A549 (cell line): ENCODE data around the gene GPR15LG. TPM values are rescaled to one million over a fixed set of nuclear protein-coding genes. Genes with fewer than 3 reads are reported as not detected.

Source experiments
- ATAC-seq, 2 experiments: fragments of 200-7000 bp in 1 of 2; fragments of >200 bp in 1 of 2; cut with Nextera tagmentation in 1 of 2; cut with Tn5 transposase in 1 of 2; 3 replicates each; pipeline versions ENCODE4 v1.8.0 to v1.9.1; 2018 to 2020; ENCODE audit warnings: mild to moderate bottlenecking in 1 of 2, moderate library complexity in 1 of 2
- CTCF ChIA-PET: fragments of 300-600 bp; sonication (Branson Sonifier 250); formaldehyde crosslinking; extraction: SDS; loops from one replicate; lab custom pipeline; 2021; ENCODE audit warnings: antibody characterized with exemption, inconsistent platforms; lab: Yijun Ruan, JAX
- POLR2A ChIA-PET: fragments of 350-600 bp; formaldehyde crosslinking; extraction: SDS; loops from one replicate; lab custom pipeline; 2021; ENCODE audit warnings: antibody characterized with exemption, inconsistent platforms; lab: Yijun Ruan, JAX
- DNase-seq, 2 experiments: peaks; one replicate each; pipeline versions ENCODE4 v3.0.0 to v3.0.0-alpha.2; 2011 to 2016; ENCODE audit warnings: low read depth in 1 of 2, low spot score in 1 of 2
- FAIRE-seq: peaks from 2 replicates; lab custom pipeline; 2011; peaks lifted over from hg19 to GRCh38; lab: Jason Lieb, UNC
- H3K27ac ChIP-seq, 2 experiments: fragments of >200 bp; sonication (Bioruptor Twin); formaldehyde crosslinking; 3 replicates each; pipeline ENCODE4 v1.5.1; 2016 to 2017
- H3K4me1 ChIP-seq: fragments of >200 bp; sonication (Bioruptor Twin); formaldehyde crosslinking; 3 replicates; pipeline ENCODE4 v1.6.1; 2016
- H3K4me2 ChIP-seq: fragments of >200 bp; sonication (Bioruptor Twin); formaldehyde crosslinking; 3 replicates; pipeline ENCODE4 v1.6.1; 2016
- H3K4me3 ChIP-seq: fragments of >200 bp; sonication (Bioruptor Twin); formaldehyde crosslinking; 3 replicates; pipeline ENCODE4 v1.5.1; 2016
- H3K9me3 ChIP-seq: fragments of >200 bp; sonication (Bioruptor Twin); formaldehyde crosslinking; 3 replicates; pipeline ENCODE4 v1.6.1; 2016
- BCL3 ChIP-seq: fragments of >200 bp; sonication (Bioruptor Twin); formaldehyde crosslinking; IDR thresholded peaks from 3 replicates; pipeline ENCODE4 v1.6.1; 2016
- CHD2 ChIP-seq: fragments of 150-350 bp; IDR thresholded peaks from 2 replicates; pipeline ENCODE4 v1.6.1; 2014; ENCODE audit warnings: low read length; ENCODE audit not compliant: partially characterized antibody
- FOXS1 ChIP-seq: fragments of 250-450 bp; sonication (Bioruptor Pico); IDR thresholded peaks from 2 replicates; pipeline ENCODE4 v1.5.0; 2020; ENCODE audit warnings: mild to moderate bottlenecking, moderate library complexity
- HEYL ChIP-seq: fragments of 250-450 bp; sonication (Bioruptor Pico); IDR thresholded peaks from 2 replicates; pipeline ENCODE4 v1.8.0; 2021; ENCODE audit warnings: mild to moderate bottlenecking, moderate library complexity
- HOXA7 ChIP-seq: fragments of 250-450 bp; sonication (Bioruptor Pico); IDR thresholded peaks from 2 replicates; pipeline ENCODE4 v1.5.0; 2020; ENCODE audit warnings: mild to moderate bottlenecking, moderate library complexity
- MAFK ChIP-seq: fragments of 450-650 bp; IDR thresholded peaks from 2 replicates; pipeline ENCODE4 v1.6.1; 2014; ENCODE audit not compliant: partially characterized antibody
- MAZ ChIP-seq: fragments of 150-350 bp; IDR thresholded peaks from 2 replicates; pipeline ENCODE4 v1.6.1; 2014; ENCODE audit warnings: antibody characterized with exemption, low read depth, low read length, borderline replicate concordance
- MYC ChIP-seq: IDR thresholded peaks from 2 replicates; pipeline ENCODE4 v1.6.1; 2012; ENCODE audit warnings: mild to moderate bottlenecking, inconsistent platforms, low read length, improper control_type of control experiment, borderline replicate concordance
- NFE2L2 ChIP-seq: fragments of 150-350 bp; conservative IDR thresholded peaks from 2 replicates; pipeline ENCODE4 v1.6.1; 2014; ENCODE audit warnings: low read length
- NPAS2 ChIP-seq: fragments of 250-450 bp; sonication (Bioruptor Pico); IDR thresholded peaks from 2 replicates; pipeline ENCODE4 v1.8.0; 2022; ENCODE audit warnings: mild to moderate bottlenecking, moderate library complexity, borderline replicate concordance
- PBX3 ChIP-seq: IDR thresholded peaks from 2 replicates; pipeline ENCODE4 v1.6.1; 2012
- RAD21 ChIP-seq, 2 experiments: fragments of >200 bp in 1 of 2; sonication (Bioruptor Twin) in 1 of 2; formaldehyde crosslinking in 1 of 2; IDR thresholded peaks in 1 of 2; conservative IDR thresholded peaks in 1 of 2; 2 replicates in 1 of 2; 3 replicates in 1 of 2; pipeline ENCODE4 v1.6.1; 2012 to 2018; ENCODE audit warnings: inconsistent platforms in 1 of 2
- SREBF2 ChIP-seq: fragments of 450-650 bp; IDR thresholded peaks from 2 replicates; pipeline ENCODE4 v1.6.1; 2014; ENCODE audit warnings: mild to moderate bottlenecking, moderate library complexity
- TFCP2L1 ChIP-seq: fragments of 250-450 bp; sonication (Bioruptor Pico); IDR thresholded peaks from 2 replicates; pipeline ENCODE4 v1.5.0; 2021; ENCODE audit warnings: mild to moderate bottlenecking
- ZC3H11A ChIP-seq: fragments of 450-650 bp; IDR thresholded peaks from 2 replicates; pipeline ENCODE4 v1.6.1; 2014; ENCODE audit warnings: antibody characterized with exemption, mild to moderate bottlenecking
- ZNF302 ChIP-seq: fragments of 250-450 bp; sonication (Bioruptor Pico); IDR thresholded peaks from 2 replicates; pipeline ENCODE4 v1.9.0; 2021; ENCODE audit warnings: inconsistent platforms, mild to moderate bottlenecking, moderate library complexity
- WGBS: methylation state at CpG from one replicate; pipeline ENCODE4 v1.1.6; 2017; ENCODE audit errors: missing lambda C conversion rate; 5-methylcytosine and 5-hydroxymethylcytosine counted together
- polyA plus RNA-seq, 4 experiments: library from polyadenylated mRNA; depleted of rRNA in 3 of 4; stranded (reverse); fragments of >200 nt; fragmentation: RNase III in 1 of 4; extraction: RNeasy Plus Mini Kit Qiagen cat#74134 plus additional on column Dnase treatment in 1 of 4; gene quantifications; 2 replicates in 3 of 4; 3 replicates in 1 of 4; pipeline ENCODE4 v1.2.3, GENCODE V29; 2011 to 2017
- TF ChIP-seq, protein P1 (sequence below): fragments of 200-600 bp; sonication (generic); IDR thresholded peaks from 2 replicates; pipeline ENCODE4 v1.6.1; 2016; ENCODE audit warnings: antibody characterized with exemption, mild to moderate bottlenecking, moderate library complexity
- TF ChIP-seq, protein P2 (sequence below): IDR thresholded peaks from 2 replicates; pipeline ENCODE4 v1.6.1; 2012
- TF ChIP-seq, protein P3 (sequence below): fragments of 250-450 bp; sonication (Bioruptor Pico); IDR thresholded peaks from 2 replicates; pipeline ENCODE4 v1.5.0; 2021; ENCODE audit warnings: mild to moderate bottlenecking, moderate library complexity, borderline replicate concordance

The GPR15LG gene
- polyA plus RNA-seq, 2 of the 4 experiments (the other 2 are of a cell fraction), result not detected

GRCh38 chr10:84181631-84182030 is 8.0 kb downstream of the GPR15LG start:
- Histone ChIP-seq H3K4me3 (no peak overlapping the region), H3K4me1 (no peaks in the 10 kb centered on the region; the same call in 2 of the 3 replicates), H3K4me2 (no peak overlapping the region), H3K27ac (no peak overlapping the region), H3K9me3 (no peaks in the 10 kb centered on the region)
- ATAC-seq (no peak), FAIRE-seq (no peak), DNase-seq (no peak)
- TF ChIP-seq RAD21 (conservative IDR thresholded peaks at IDR 0.05 in 1 of 2, IDR thresholded peaks at IDR 0.05 in 1 of 2) (no peak), CHD2 (no peak), SREBF2 (no peak), TFCP2L1 (no peak), NPAS2 (CRISPR knock-in tag) (no peak), MAZ (no peak), NFE2L2 (no peak), HEYL (CRISPR knock-in tag) (no peak)
- TF ChIP-seq, protein P1, sequence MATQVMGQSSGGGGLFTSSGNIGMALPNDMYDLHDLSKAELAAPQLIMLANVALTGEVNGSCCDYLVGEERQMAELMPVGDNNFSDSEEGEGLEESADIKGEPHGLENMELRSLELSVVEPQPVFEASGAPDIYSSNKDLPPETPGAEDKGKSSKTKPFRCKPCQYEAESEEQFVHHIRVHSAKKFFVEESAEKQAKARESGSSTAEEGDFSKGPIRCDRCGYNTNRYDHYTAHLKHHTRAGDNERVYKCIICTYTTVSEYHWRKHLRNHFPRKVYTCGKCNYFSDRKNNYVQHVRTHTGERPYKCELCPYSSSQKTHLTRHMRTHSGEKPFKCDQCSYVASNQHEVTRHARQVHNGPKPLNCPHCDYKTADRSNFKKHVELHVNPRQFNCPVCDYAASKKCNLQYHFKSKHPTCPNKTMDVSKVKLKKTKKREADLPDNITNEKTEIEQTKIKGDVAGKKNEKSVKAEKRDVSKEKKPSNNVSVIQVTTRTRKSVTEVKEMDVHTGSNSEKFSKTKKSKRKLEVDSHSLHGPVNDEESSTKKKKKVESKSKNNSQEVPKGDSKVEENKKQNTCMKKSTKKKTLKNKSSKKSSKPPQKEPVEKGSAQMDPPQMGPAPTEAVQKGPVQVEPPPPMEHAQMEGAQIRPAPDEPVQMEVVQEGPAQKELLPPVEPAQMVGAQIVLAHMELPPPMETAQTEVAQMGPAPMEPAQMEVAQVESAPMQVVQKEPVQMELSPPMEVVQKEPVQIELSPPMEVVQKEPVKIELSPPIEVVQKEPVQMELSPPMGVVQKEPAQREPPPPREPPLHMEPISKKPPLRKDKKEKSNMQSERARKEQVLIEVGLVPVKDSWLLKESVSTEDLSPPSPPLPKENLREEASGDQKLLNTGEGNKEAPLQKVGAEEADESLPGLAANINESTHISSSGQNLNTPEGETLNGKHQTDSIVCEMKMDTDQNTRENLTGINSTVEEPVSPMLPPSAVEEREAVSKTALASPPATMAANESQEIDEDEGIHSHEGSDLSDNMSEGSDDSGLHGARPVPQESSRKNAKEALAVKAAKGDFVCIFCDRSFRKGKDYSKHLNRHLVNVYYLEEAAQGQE, result no peak
- TF ChIP-seq, protein P2, sequence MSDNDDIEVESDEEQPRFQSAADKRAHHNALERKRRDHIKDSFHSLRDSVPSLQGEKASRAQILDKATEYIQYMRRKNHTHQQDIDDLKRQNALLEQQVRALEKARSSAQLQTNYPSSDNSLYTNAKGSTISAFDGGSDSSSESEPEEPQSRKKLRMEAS, result no peak
- ChIA-PET CTCF (no interaction called here), POLR2A (no interaction called here)
- 67% methylated on average over 5 of the region's 5 CpGs for WGBS

DNA sequence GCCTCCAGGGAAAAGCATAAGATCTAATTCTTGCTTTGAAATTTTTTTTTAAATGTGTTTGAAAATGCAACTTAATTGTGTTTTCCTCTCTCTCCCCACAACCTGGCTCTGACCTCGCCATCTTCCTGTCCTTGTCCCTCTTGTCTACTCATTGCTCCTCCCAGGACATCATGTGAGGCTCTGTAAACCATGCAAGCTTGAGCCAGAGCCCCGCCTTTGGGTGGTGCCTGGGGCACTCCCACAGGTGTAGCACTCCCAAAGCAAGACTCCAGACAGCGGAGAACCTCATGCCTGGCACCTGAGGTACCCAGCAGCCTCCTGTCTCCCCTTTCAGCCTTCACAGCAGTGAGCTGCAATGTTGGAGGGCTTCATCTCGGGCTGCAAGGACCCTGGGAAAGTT is 10.9 kb downstream of the GPR15LG start:
- FAIRE-seq, result no peak
- no peaks in the 10 kb centered on the region; the same call in 2 of the 3 replicates for H3K4me1 ChIP-seq
- no peak overlapping the region for H3K4me2 ChIP-seq
- ATAC-seq, result no peak
- CTCF ChIA-PET, result interaction anchor here (0.7 to 1.5 kb wide), 2 partner anchors 10 to 474 kb away, joined by 3 to 5 read pairs; partner anchors contain the start of gene CDHR1
- TF ChIP-seq FOXS1 (CRISPR knock-in tag), result no peak
- TF ChIP-seq, protein P1, result no peak
- TF ChIP-seq RAD21 (conservative IDR thresholded peaks at IDR 0.05 in 1 of 2, IDR thresholded peaks at IDR 0.05 in 1 of 2), result no peak
- TF ChIP-seq, protein P3, sequence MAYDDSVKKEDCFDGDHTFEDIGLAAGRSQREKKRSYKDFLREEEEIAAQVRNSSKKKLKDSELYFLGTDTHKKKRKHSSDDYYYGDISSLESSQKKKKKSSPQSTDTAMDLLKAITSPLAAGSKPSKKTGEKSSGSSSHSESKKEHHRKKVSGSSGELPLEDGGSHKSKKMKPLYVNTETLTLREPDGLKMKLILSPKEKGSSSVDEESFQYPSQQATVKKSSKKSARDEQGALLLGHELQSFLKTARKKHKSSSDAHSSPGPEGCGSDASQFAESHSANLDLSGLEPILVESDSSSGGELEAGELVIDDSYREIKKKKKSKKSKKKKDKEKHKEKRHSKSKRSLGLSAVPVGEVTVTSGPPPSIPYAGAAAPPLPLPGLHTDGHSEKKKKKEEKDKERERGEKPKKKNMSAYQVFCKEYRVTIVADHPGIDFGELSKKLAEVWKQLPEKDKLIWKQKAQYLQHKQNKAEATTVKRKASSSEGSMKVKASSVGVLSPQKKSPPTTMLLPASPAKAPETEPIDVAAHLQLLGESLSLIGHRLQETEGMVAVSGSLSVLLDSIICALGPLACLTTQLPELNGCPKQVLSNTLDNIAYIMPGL (CRISPR knock-in tag), result no peak
- TF ChIP-seq MYC, result no peak
- TF ChIP-seq ZC3H11A, result no peak
- no peak for TF ChIP-seq HOXA7 (CRISPR knock-in tag)
- TF ChIP-seq PBX3, result no peak
- TF ChIP-seq MAFK, result no peak
- TF ChIP-seq ZNF302 (CRISPR knock-in tag), result no peak
- no peak for TF ChIP-seq BCL3
- WGBS, result 22% methylated on average over 4 of the region's 4 CpGs
- no peak for DNase-seq
- no peak overlapping the region for H3K27ac ChIP-seq
- no peaks in the 10 kb centered on the region for H3K9me3 ChIP-seq
- H3K4me3 ChIP-seq, result no peak overlapping the region
- POLR2A ChIA-PET, result no interaction called here
